ENCODE data around the gene MAD2L2.

GRCh38 chr1:11707621-11708276 lies 26.8 kb upstream of the MAD2L2 start:
- TF ChIP-seq ZFPM2 (CRISPR knock-in tag; IDR thresholded peaks at IDR 0.05): no peak
- no peak for TF ChIP-seq RBBP5 (IDR thresholded peaks at IDR 0.05; ENCODE audit: borderline replicate concordance, insufficient read depth, low read length, poor library complexity, severe bottlenecking)
- TF ChIP-seq ZNF232 (CRISPR knock-in tag; IDR thresholded peaks at IDR 0.05): no peak
- TF ChIP-seq ZNF274 (IDR thresholded peaks at IDR 0.05; ENCODE audit: borderline replicate concordance, low read depth, low read length): no peak
- TF ChIP-seq, protein P1, sequence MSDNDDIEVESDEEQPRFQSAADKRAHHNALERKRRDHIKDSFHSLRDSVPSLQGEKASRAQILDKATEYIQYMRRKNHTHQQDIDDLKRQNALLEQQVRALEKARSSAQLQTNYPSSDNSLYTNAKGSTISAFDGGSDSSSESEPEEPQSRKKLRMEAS (CRISPR knock-in tag; IDR thresholded peaks at IDR 0.05): peak; percentile 58; the same call in 1 of the 2 replicates
